Superior temporal gyrus (tissue), 1 donor: Measurements from ENCODE around the gene ATP5F1E.
"Not testable (repeated sequence)": the region's sequence is repeated elsewhere in the genome, so short reads cannot be mapped to it uniquely, and the experiment has no call there.

ENCODE experiments used
- DNase-seq: peaks from one replicate; pipeline ENCODE4 v3.0.0-alpha.2; 2016; ENCODE audit errors: extremely low spot score

The ATP5F1E gene

GRCh38 chr20:58990651-58991445 lies 41.3 kb downstream of the ATP5F1E start:
- no peak for DNase-seq

- no peak for DNase-seq
Observed at GRCh38 chr20:58989196-58989595, 42.9 kb downstream of the ATP5F1E start.

GRCh38 chr20:58988565-58988882 lies 43.6 kb downstream of the ATP5F1E start:
- no peak for DNase-seq

- DNase-seq, result no peak
Observed at GRCh38 chr20:58987790-58988564, 44.2 kb downstream of the ATP5F1E start.

- no peak for DNase-seq
Observed at GRCh38 chr20:58986968-58987517, 45.1 kb downstream of the ATP5F1E start.

GRCh38 chr20:58986286-58986967 lies 45.7 kb downstream of the ATP5F1E start:
- no peak for DNase-seq

- DNase-seq, result no peak
Observed at GRCh38 chr20:58985656-58986055, 46.5 kb downstream of the ATP5F1E start.

- DNase-seq, result no peak
Observed at GRCh38 chr20:58984691-58985090, 47.4 kb downstream of the ATP5F1E start.

- not testable (repeated sequence) for DNase-seq
Observed at GRCh38 chr20:58983115-58983468, 49.0 kb downstream of the ATP5F1E start.

GRCh38 chr20:58982406-58983114 lies 49.6 kb downstream of the ATP5F1E start:
- DNase-seq, result no peak

- DNase-seq, result no peak
Observed at GRCh38 chr20:58981628-58982364, 50.3 kb downstream of the ATP5F1E start.

- DNase-seq, result peak; percentile 76
Observed at GRCh38 chr20:58980711-58981627, 51.2 kb downstream of the ATP5F1E start, which contains the start of gene NELFCD. Gene NELFCD, plus strand, starts transcription at chr20:58981256. Its CDS starts 54 bp downstream, at chr20:58981310.

GRCh38 chr20:58978351-58979190 lies 53.6 kb downstream of the ATP5F1E start:
- no peak for DNase-seq

GRCh38 chr20:58976061-58976730 lies 55.9 kb downstream of the ATP5F1E start:
- no peak for DNase-seq
